Right ventricle myocardium superior (tissue), 1 donor: ENCODE measurements around the gene SHROOM3. TPM values are rescaled to one million over a fixed set of nuclear protein-coding genes. Genes with fewer than 3 reads are reported as not detected.

ENCODE experiments used
- ATAC-seq: fragments of 200-7000 bp; cut with Tn5 transposase; one replicate; pipeline ENCODE4 v1.9.1; 2020; ENCODE audit warnings: mild to moderate bottlenecking; ENCODE audit not compliant: poor library complexity
- DNase-seq: peaks from one replicate; pipeline ENCODE4 v3.0.0-alpha.2; 2020
- intact Hi-C: fragments of 100-400 bp; cut with DNase I; formaldehyde crosslinking; loops from one replicate; pipeline ENCODE4 v1.11.2; 2022
- total RNA-seq: library from RNA; stranded (reverse); fragmentation: NEBNext Ultra II Directional; extraction: Animal tissue kit (Norgen Biotek cat#: 25700); gene quantifications from one replicate; pipeline ENCODE4 v1.2.1, GENCODE V29; 2021
- donor health status: DM: no; HTN: yes; CAD: no; lungs with severe emphysema.

SHROOM3 gene
- total RNA-seq, 1 donor from 2014 or later: 10.5 TPM

DNA sequence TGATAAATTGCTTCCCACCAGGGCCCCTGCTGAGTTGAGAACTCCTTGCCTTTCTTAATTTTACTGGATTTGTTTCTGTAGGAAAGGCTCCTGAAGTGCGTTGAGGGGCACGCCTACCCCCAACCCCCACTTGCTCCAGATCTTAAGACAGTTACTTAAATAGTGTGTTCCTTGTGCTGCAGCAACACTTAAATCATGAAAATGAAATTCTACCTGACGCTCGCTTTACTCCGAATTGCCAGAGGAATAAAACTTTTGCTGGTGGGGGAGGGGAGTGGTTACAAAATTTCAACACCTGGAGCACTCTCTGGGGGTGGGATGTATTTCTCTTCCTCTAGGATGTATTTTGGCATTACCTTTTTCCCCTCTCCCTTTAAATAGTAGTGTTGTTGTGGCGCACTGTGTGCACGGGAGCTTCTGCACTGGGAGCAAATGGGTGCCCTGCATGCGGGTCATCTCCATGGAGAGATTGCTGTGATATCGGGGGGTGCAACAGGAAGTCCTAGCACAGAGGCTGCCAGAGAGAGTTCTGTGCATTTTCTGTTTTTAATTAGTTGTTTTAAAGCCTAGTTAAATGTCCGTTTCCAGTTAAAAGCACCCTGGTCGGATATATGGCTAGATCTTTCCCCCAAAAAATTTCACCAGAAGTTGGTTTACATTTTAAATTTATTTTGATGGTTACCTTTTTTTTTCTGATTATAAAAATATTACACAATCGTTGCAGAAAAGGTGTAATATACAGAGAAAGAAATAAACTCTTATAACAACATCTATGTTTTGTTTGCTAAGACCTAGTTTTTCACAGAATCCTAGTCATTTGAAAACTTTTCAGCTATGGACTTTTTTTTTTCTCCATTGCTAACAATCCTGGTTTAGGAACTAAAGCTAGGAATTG, 255.2 kb downstream of the SHROOM3 start:
- intact Hi-C loops: no loop called here
- DNase-seq (no peak), ATAC-seq (no peak)

- intact Hi-C loops: no loop called here
- DNase-seq (no peak), ATAC-seq (no peak)
These were observed 255.9 kb downstream of the SHROOM3 start for GRCh38 chr4:76690906-76691275.

GRCh38 chr4:76691807-76692582, 257.0 kb downstream of the SHROOM3 start:
- DNase-seq (no peak), ATAC-seq (no peak)
- intact Hi-C loops: no loop called here

GRCh38 chr4:76692761-76693160, 257.7 kb downstream of the SHROOM3 start:
- DNase-seq (no peak), ATAC-seq (no peak)
- intact Hi-C loops: no loop called here

- ATAC-seq (no peak), DNase-seq (no peak)
- intact Hi-C loops: no loop called here
These were observed 259.0 kb downstream of the SHROOM3 start for GRCh38 chr4:76694056-76694455.

GRCh38 chr4:76696109-76696508, 261.1 kb downstream of the SHROOM3 start:
- ATAC-seq: no peak
- no peak for DNase-seq
- intact Hi-C loops: no loop called here

DNA sequence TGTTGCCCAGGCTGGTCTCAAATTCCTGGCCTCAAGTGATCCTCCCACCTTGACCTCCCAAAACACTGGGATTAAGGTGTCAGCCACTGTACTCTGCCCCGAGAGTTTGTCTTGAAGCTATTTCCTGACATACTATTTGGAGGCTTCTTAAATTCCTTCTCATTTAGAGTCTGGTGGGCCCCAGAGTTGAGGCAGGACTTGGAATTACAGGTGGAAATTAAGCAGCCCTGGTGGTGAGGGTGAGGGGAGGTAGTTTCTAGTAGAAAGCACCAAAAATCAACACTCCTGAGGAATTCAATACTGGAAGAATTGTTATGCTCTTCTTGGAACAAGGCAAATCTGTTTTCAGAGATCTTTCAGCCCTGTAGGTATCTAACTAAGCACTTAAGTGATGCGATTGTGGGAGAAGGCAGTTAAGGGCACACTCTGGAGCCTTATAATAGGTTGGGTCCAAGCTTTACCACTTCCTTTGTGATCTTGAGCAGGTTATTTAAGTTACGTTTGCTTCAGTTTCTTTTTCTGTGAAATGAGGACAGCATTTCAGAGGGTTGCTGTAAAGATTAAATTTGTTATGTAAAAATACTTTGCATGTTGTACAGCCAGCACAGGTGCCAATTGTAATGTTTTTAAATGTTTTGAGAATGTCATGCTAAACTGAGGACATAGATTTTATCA, 262.2 kb downstream of the SHROOM3 start:
- intact Hi-C loops: no loop called here
- ATAC-seq (no peak), DNase-seq (no peak)

DNA sequence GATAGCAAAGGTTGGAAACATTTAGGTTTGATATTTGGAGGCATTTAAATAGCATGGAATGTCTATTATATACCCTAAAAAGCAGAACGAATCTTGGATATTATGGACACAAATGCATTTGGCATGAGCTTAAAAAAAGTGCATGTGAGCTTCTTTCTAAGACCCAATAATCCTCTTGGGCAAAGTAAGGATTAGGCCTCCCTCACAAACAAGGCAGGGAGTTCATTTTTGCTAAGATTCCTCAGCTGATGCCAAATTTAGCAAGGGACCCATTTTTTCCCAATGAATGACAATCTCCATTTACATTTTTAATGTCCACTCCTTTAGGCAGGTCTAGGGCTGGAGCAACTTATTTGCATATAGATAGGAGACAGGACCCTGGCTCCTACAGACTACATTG, 263.1 kb downstream of the SHROOM3 start:
- ATAC-seq (no peak), DNase-seq (no peak)
- intact Hi-C loops: no loop called here

DNA sequence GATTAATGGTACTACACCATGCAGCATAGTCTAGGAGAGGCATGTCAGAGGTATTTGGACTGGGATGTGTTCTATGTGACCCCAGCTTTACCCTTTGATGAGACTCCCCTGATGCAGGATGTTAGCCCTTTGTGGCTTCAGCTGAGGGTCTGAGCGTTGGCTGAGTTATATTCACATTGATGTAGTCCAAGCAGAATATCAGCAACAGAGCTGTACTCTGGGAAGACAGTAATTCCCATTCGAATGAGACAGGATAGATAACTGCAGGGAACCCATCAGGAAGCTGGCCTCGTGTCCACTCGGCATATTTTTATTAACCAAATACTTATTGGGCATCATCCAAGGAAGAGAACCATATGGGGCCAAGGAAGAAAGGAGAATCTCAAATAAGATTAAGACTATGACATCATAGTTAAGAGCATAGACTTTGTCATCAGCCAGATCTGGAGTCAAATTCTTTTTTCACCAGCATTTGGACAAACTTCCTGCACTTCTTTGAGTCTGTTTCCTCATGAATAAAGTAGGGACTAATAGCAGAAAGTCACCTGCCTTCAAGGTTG, 264.8 kb downstream of the SHROOM3 start:
- ATAC-seq (no peak), DNase-seq (no peak)
- intact Hi-C loops: no loop called here

DNA sequence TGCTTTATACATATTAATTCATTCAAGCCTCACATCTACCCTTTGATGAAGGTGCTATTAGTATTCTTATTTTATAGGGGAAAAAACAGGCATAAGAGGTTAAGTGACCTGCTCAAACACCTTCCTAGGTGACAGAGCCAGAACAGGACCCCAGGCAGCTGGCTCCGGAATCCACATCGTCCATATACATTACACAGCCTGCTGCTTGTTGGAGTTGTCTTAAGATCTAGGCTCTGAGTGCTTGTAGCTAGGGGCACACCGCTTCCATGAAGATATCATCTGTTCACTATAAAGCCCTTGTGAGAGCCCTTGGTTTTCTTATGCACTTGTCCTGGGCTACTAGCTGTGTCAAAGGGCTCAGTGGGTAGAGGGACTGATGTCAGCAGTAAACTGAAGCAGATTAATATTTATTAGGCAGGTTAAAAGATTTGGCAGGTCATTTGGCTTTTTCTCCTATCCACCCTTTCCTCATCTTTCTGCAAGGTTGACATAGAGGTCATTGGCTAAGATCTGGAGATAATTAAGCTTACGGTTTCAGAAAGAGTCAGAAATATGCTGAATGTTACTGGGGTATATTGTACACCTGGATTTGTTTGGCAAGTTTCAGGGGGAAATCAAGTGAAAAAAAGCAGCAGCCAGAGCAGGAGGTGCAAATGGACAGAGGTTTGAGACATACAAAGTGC, 267.6 kb downstream of the SHROOM3 start:
- intact Hi-C loops: no loop called here
- no peak for DNase-seq
- no peak for ATAC-seq

DNA sequence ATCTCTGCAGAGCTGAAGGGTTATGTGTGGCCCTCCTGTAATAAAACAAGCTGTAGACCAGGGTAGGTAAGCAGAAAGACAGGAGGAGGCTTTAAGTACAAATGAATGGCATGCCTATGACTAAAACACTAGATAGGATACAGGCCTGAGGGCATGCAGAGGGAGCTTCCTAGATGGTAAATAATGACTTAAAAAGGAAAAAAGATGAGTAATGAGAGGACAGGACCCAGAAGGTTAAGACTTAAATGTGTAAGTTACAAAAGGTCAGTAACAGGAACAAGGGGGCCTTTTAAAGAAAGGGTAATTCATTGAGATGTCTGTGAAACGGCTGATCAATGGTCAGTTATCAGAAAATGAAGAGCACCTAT, 268.1 kb downstream of the SHROOM3 start:
- ATAC-seq (no peak), DNase-seq (no peak)
- intact Hi-C loops: no loop called here

DNA sequence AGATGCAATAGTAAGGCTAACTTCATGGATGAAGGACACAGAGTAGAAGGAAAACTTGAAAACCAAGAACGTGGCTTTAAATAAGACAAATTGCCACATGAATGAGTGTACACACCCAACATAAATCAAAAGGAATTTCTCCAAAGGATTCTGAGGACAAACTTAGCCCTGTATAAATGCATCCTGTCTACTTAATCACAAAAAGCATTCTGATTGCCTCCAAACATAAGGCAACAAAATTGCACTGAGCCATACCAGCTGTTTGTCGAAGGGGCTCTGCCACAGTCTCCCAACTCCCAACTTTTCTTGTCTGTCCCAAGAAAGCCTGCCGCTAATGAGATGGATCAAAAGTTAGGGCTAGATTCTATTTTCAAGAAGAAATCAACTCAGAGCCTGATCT, 268.6 kb downstream of the SHROOM3 start:
- intact Hi-C loops: no loop called here
- DNase-seq: no peak
- no peak for ATAC-seq

- peak; percentile 85 for ATAC-seq
- DNase-seq: no peak
- intact Hi-C loops: no loop called here
These were observed 269.3 kb downstream of the SHROOM3 start for GRCh38 chr4:76704133-76704881.

DNA sequence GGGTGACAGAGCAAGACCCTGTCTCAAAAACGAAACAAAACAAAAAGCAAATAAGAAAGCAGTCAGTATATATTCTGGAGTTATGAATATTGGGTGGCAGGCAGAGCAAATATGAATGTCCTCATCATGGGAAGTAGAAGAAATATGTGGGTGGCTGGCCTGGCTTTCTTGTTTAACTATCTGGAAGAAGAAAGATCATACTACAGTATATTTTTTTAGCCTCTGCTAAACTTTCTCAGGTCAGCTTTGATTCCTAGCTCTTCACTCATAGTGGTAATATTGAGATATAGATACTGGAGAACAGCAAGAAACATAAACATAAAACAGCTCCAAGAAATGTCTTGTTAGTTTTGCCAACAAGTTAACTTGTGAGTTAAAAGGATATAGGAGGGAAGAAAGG, 270.4 kb downstream of the SHROOM3 start:
- no peak for DNase-seq
- ATAC-seq: no peak
- intact Hi-C loops: no loop called here

DNA sequence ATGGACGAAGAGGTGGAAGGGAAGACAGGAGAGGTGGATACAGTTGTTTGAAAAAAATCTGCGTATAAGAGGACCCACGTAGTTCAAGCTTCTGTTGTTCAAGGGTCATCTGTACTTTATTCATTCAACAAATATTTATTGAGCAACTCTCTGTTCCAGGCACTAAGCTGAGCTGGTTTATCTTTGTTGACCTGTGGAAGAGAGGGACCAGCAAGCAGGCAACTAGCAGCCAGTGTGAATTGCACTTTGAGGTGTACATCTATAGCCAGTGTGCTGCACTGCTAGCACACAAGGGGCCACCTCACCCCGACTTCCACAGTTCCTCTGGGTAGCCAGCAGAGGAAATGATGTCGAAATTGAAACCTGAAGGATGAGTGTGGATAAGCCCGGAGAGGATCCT, 271.6 kb downstream of the SHROOM3 start:
- no peak for ATAC-seq
- DNase-seq: no peak
- intact Hi-C loops: no loop called here

GRCh38 chr4:76708971-76709771, 274.1 kb downstream of the SHROOM3 start:
- no peak for DNase-seq
- ATAC-seq: peak; percentile 55
- intact Hi-C loops: no loop called here

- ATAC-seq: no peak
These were observed 274.7 kb downstream of the SHROOM3 start for GRCh38 chr4:76709772-76710090.

GRCh38 chr4:76712564-76712963, 277.5 kb downstream of the SHROOM3 start:
- DNase-seq (no peak), ATAC-seq (no peak)
- intact Hi-C loops: no loop called here

More at GRCh38 chr4:76709772-76710090, 274.7 kb downstream of the SHROOM3 start:
- no peak for DNase-seq
- intact Hi-C loops: no loop called here
